NOMO-1 treated with dmso at 0.1 percent for 144 hours (cell line): ENCODE data around the gene LAMA2.

Experiments used
- DNase-seq: peaks from one replicate; lab custom pipeline; 2025; ENCODE audit not compliant: unreplicated experiment; lab: John Stamatoyannopoulos, UW

The LAMA2 gene

DNA sequence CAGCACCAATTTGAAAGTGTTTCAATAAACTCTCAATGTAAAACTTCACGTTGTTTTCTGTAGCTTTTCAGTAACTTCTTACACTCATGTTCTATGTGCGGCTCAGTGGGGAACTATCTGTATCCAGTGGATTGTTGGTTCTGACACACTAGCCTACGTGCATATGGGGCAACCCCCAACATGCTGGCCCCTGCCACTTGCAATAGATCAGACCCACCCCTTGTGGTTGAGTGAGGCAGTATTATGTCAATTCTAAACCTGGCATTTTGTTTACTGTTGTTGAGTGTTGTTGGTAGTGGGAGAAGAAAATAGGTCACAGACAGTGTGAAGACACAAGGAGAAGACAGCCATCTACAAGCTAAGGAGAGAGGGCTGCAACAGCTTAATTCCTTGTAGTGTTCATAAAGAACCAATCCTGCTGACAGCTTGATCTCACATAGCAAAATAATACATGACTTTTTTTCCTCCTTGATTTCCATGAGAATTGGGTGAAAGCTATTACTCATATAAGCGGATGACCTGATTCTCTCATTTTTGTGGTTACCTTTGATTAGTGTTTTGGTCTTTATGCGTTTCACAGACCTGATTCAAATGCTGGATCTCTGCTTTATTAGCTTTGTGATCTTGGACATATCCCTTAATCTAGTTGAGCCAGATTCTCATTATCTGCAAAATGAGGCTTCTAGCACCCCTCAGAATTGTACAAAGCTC is 320.4 kb downstream of the LAMA2 start:
- DNase-seq, result no peak

DNA sequence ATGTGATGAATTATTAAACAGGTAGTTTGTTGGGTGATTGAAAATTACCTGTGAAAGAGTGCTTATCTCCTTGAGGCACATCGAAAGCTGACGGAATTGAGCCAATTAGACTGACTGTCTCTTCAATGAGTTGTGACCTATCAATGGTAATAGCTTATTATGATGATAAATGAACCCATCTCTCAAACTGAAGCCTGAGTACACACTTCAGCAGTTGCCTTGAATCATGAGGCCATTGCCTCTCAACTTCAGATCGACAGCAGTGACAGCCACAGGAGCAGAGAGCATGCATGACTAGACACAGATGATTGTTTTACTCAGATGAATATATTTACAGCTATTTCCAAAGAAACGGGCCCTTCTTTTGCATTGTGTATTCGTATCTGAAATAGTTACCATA is 323.9 kb downstream of the LAMA2 start:
- no peak for DNase-seq

DNA sequence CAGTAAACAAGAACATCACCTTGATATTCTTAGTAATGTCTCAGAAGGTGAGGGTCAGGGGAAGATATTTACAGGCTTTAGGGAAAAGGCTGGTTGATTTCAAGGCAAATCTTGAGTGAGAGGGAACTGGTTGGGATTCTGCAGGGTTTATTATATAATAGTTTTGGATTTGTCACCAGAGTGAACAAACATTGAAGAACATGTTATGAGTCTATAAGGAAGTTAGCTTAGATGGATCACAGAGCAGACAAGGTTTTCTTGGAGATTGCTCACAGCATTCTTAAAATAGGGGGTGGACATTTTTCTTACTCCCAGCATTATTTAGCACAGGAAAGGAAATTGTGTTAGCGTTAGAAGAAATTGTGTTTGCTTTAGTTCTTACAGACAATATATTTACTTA is 324.9 kb downstream of the LAMA2 start:
- DNase-seq, result no peak

DNA sequence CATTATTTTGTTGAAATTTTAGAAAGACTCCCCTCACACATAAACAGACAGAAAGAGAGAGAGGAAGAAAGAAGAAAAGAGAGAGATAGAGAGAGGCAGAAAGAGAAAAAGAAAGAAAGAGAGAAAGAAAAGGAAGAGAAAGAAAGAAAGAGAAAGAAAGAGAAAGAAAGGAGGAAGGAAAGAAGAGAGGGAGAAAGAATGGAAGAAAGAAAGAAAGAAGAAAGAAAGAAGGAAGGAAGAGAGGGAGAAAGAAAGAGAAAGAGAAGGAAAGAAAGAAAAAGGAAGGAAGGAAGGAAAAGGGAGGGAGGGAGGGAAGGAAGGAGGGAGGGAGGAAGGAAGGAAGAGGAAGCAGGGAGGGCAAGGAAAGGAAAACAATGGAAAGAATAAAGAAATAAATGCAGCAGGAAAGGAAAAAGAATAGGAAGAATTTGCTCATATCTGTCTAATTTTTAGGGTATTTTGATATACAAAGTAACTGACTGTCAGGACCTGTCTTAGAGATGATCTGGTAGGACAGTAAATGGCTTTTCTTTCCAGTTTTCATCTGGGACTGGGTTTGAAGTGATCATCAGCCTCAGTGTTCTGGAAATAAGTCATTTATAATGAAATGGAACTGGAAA is 325.6 kb downstream of the LAMA2 start:
- no peak for DNase-seq

DNA sequence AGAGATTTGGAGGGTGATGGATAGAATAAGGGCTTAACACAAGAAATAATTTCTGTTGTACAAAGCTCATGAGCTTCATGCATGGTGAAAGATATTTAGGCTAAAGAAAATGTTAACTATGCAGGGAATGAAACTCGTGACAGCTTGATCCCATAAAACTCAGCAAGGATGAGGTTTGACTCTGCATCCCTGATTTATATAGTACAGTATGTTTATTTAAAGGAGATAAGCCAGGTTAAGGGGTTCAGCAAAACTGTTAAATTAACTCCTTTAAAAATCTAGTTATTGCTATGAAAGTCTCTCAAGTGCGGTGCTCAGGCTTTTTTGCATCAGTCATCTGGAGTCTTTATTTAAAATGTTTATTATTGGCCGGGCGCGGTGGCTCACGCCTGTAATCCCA is 326.4 kb downstream of the LAMA2 start:
- DNase-seq, result no peak

DNA sequence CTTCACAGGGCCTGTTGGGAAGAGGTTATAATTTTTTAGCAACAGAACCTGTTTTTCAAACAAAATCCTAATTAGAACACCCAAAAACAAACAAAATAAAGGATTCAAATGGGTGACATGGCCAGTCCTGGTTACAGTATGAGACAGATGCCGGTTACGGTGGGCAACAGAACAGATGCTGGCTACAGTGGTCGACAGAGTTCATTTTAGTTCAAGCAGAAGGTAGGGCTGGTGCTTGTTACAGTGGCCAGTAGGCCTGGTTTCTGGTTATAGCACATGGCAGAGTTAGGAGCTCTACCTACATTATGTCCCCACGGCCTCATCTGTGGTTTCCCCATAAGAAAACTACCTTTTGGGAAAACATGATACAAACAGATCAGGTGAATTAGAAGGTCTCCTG is 327.7 kb downstream of the LAMA2 start:
- no peak for DNase-seq

DNA sequence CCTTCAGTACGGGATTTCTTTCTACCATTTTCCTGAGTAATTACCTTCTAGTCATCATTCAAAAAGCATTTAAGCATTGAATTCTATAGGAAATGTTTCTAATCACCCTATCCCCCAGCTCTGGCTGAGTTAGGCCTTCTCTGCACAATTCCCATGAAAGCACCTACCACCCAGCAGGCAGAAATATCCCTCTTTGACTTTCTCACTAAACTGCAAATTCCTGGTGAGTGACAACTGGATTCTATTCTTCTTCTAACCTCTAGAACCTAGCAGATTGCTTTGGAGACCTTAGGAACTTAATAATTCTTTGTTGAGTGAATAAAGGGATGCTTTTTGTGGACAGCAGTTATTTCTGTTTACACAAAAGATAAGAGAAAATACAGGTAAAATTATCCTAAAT is 328.7 kb downstream of the LAMA2 start:
- no peak for DNase-seq

DNA sequence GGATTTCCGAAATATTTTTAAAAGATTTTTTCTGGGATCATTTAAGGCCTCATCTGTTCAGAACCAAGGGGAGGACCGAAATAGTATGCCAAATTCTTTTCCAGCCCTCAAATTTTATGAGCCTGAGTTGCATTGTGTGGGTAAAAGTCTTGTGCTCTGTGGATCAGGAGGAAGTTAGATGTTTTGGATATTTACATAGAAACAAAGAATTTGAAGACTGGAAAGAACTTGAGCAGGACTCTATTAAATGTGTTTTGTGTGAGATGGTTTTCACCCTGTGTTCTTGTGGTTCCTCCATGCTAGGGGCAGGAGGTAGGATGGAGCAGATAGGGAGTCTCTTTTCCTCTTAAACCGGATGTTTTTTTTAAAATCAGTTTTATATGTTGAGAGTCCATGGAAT is 329.1 kb downstream of the LAMA2 start:
- DNase-seq, result no peak

DNA sequence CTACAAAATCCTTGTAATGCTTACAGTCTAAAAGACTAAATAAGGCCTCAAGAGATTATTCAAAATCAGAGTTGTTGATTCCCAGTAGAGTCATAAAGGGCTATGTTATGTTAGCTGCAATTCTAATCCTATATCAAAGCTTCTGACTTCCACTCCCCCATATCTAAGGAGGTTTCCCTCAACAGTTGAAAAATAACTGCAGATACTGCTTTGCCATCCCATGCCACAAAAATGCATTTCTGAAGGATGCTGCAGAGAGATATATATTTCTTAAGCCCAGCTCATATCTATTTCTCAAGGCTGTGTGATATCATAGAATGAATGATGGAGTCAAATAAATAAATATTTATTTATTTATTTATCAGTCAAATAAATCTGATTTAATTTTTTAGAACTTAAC is 332.3 kb downstream of the LAMA2 start:
- no peak for DNase-seq

DNA sequence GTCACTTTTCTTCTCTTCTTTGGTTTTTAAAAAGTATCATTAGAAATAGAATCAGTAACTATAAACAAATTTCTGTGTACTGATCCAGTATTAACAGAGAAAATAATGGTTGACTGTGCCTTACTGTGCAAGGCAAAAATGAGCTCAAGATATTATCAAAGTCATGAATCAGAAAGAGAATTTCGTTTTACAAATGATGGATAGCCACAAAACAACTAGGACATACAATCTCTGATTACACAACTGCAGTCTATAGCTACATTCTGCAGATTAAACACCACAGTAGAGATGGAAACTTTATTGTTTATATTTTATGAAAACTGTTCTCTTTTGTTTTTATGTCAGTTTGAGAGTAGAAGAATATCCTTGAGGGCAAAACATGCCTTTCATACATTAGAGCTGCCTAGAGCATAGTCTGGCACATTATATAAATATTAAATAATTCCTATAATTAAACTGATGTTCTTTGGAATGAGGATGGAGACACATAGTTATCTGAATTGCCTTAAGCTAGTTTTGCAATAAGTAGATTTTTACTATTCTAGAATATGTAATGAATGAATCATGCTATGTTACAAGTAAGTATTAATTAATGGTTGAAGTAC is 333.1 kb downstream of the LAMA2 start:
- no peak for DNase-seq

DNA sequence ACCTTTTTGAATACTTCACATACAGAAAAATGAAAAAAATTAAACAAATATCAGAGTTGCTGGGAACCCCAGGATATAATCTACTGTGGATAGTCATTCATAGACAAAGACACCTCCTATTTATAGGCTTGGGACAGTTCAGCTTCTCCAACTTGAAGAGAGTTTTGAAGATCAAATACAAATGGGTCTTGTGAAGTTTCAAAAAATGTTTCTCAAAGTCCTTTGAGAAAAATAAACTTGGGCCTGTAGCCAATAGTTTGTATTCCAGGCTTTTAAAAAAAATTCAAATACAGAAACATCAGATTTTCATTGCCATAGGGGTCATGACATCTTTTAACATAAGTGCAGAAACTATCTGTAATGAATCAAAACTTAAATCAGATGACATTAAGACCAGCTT is 334.8 kb downstream of the LAMA2 start:
- no peak for DNase-seq

DNA sequence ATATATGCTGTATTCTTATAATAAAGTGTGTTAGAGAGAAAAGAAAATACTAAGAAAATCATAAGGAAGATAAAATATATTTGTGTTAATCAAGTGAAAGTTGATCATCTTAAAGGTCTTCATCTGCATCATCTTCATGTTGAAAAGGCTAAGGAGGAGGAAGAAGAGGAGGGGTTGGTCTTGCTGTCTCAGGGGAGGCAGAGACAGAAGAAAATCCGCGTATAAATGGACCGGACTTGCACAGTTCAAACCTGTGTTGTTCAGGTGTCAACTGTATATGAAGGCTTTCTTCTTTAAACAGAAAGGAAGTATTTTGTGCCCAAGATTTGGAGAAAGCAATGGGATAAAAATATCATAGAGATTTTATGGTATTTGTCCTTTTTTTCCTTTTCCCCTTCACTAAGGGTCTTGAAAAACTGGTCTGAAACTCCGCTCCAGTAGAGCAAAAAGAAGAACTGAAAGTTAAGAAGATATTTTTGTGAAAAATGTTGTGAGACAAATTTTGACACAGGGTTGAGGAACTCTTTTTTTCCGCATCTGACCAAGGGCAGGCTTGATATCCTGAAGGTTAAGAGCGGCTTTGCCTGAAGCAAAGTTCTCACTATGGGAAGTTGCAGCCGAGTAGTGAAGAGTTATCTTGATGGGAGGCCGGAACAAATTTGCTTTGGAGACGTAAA is 350.7 kb downstream of the LAMA2 start:
- peak; percentile 42 for DNase-seq

DNA sequence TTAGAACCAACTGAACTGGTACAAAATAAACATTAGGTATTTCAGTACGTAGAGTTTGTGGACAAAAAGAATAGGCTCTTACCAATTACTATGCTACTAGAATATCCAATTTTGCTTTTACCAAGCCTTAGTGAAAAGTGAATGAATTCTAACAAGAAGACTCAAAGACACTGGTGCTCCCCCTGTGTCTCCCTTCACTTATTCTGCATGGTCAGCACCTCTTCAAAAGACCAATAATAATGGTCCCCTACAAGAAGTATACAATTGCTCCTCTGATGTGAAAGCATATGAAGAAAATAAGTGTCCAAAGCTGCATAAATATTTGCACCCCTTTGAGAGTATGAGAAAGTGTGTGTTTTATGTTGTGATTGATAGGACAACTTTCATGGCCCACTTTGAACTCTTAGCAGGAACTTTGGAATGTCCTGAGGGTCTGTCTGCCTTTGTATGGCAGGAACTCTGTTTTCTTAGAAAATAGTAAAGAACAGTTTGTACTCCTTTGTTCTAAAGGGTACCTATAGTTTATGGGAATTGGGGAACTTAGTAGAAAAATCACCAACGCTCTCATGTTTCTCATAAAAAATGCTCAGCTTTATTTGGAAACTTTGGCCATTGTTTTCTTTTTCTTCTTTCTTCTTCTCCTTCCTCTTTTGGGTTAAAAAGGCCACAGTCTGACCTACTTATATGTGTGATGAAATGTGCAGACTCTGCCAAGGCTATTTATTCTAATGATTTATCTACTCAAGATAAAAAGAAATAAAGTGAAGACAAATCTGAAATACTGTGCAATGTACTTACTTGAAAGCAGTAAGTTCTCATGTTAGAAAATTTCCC is 352.4 kb downstream of the LAMA2 start:
- DNase-seq, result no peak

DNA sequence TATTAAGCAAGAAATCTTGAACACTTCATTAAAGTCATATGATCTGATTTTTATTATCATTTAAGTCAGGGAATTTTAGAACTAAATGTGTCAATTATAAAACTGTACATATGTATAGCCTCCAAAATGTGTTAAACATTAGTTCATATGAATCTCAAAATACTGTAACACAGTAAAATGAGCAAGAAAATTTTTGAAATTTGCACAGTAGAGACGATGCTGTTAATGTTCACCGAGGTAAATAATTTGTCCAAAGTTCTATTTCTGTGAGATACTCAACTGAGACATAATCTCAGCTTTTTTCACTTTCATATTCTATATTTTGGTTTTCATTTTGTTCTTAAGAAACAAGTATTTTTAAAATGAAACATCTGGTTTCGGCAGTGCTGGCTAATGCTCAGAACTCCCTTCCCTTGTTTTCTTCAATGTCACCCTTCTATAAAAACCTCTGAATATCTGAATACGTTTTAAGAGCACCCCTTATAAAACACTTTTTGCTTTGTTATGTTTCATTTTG is 353.1 kb downstream of the LAMA2 start:
- no peak for DNase-seq

DNA sequence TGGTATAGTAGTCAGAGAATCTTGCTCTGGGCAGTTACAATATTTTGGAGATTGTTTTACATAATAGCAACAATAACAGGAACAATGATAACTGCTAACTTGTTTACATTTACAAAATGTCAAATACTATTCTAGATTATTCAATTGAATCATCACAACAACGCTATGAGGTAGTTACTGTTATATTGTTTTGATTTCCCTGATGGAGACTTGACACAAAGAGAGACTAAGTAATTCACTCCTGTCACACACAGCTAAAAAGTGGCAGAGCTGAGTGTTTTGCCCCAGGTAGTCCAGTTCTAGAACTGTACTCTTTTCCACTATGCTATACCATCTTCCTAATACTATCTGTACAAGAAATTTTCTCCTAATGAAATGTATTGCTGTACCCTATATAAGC is 356.1 kb downstream of the LAMA2 start:
- no peak for DNase-seq

DNA sequence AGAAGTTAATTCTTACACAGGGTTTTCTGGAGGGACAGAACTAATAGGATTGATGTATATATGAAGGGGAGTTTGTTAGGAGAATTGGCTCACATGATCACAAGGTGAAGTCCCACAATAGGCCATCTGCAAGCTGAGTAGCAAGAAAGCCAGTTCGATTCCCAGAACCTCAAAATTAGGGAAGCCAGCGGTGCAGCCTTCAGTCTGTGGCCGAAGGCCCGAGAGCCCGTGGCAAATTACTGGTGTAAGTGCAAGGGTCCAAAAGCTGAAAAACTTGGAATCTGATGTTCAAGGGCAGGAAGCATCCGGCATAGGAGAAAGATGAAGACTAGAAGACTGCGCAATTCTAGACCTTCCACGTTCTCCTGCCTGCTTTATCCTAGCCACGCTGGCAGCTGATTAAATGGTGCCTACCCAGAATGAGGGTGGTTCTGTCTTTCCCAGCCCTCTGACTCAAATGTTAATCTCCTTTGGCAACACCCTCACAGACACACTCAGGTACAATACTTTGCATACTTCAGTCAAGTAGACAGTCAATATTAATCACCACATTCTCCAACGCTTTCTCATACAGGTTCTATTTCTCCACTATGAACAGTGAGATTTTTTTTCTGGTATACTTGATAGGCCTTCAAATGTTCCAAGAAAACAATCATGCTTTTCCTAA is 357.0 kb downstream of the LAMA2 start:
- no peak for DNase-seq

DNA sequence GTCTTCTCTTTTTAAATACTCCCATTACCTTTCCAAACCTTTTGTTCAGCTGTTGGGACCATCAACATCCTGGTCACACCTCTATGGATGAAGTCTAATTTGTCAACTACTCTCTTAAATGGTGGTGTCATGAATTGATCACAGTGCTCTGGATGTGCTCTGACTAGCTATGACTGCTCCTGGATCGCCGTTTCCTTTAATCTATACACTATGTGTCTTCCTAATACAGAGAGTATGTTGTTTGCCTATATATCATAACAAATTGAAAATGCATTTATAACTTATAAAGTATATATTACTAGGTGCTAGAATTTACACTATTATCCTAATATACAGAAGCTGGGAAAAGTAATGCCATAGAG is 357.5 kb downstream of the LAMA2 start:
- no peak for DNase-seq

DNA sequence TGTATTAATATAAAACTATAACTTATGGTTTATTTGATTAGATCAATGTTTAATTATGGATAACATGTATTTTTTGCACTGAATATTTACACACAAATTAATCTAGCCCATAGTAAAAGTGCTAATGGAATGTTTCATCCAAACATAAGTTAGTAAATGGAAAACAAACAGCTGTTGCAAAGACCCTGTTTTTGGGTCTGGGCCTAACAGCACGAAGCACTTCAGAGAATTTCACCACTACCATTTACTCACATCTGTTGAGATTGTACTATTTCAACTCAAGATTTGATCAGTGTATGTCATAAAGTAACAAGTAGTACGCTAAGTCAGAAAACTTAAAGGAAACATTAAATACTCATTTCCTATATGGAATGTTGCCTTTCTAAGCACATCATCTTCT is 359.6 kb downstream of the LAMA2 start:
- DNase-seq, result no peak

DNA sequence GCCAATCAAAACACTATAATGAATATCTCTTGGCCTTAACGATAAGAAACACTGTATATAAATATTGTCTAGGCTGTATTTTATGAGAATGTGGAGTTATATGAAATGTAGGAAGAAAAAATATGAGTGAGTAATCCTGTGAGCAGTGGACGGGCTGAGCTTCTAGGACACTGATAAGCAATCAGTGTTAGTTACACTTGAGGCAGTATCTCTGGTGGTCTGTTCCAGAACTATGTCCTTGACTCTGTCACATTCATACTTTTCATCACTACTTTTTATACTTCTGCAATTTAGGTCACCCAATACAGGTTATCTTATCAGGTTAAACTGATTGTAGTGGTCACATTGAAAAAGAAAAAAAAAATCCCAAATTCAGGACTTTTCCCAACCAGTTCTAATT is 360.4 kb downstream of the LAMA2 start:
- no peak for DNase-seq

DNA sequence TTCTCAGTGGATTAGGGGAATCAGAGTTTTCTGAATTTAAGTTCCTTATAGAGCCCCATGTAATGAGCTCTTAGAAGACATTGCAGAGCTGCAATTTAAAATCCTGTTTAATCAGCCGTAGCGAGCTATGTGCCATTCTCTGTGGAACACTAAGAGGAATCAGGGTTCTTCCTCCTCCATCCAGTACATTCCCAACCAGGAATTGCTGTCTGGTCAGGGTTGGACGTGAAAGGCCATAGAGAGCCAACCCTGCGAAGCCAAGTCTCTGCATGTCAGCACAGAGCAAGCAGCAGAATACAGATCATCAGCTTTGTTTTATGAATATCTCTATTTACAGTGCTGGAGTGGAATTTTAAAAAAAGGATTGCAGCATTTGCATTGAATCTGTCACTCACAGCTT is 366.0 kb downstream of the LAMA2 start:
- DNase-seq, result no peak
